Erythroblast (primary cell): ENCODE measurements around the gene CDK14.

Source experiments
- GATA1 ChIP-seq: IDR thresholded peaks from 2 replicates; pipeline ENCODE4 v1.6.1; 2011; ENCODE audit warnings: low read depth, mild to moderate bottlenecking, control low read depth, low read length, moderate library complexity
- POLR2A ChIP-seq: IDR thresholded peaks from 2 replicates; pipeline ENCODE4 v1.6.1; 2011; ENCODE audit warnings: mild to moderate bottlenecking, low read length

DNA sequence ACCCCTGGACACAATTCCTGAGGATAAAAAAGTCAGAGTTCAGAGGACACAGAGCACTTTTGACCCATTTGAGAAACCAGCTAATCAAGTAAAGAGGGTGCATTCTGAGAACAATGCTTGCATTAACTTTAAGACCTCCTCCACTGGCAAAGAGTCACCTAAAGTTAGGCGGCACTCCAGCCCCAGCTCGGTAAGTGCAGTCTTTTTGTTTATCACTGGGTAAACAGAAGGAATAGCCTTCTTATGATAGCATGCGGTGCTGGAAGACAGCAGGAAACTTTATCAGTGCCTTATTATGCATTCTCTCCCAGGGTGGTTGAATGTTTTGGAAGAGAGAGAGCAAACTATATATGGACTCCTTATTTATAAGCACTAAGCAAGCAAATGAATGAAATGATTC, 130.5 kb downstream of the CDK14 start:
- TF ChIP-seq POLR2A (no peak), GATA1 (no peak)
